IPS DF 6.9 (cell line): ENCODE results near the gene MSL1.
"Not testable (repeated sequence)": the region's sequence is repeated elsewhere in the genome, so short reads cannot be mapped to it uniquely, and the experiment has no call there.

Experiments
- DNase-seq: peaks from one replicate; pipeline ENCODE4 v3.0.0-alpha.2; 2013; ENCODE audit warnings: low read depth, low spot score
- H3K27ac ChIP-seq: one replicate; pipeline ENCODE4 v1.5.1; 2013; ENCODE audit warnings: low read length, control low read depth
- H3K27me3 ChIP-seq: 2 replicates; pipeline ENCODE4 v1.6.1; 2013; ENCODE audit warnings: mild to moderate bottlenecking, low read length; ENCODE audit not compliant: control insufficient read depth, insufficient read depth
- H3K36me3 ChIP-seq: 2 replicates; pipeline ENCODE4 v1.6.1; 2013; ENCODE audit warnings: low read length; ENCODE audit not compliant: control insufficient read depth, insufficient read depth
- H3K4me1 ChIP-seq: 2 replicates; pipeline ENCODE4 v1.6.1; 2013; ENCODE audit warnings: low read length; ENCODE audit not compliant: control insufficient read depth, insufficient read depth
- H3K4me3 ChIP-seq: 2 replicates; pipeline ENCODE4 v1.5.1; 2013; ENCODE audit warnings: mild to moderate bottlenecking, low read length
- H3K9me3 ChIP-seq: 2 replicates; pipeline ENCODE4 v1.6.1; 2013; ENCODE audit warnings: low read length, inconsistent platforms; ENCODE audit not compliant: control insufficient read depth, insufficient read depth
- WGBS: extraction: QIAGEN DNeasy Blood & Tissue Kit; methylation state at CpG from one replicate; pipeline ENCODE4 v1.1.7; 2013; ENCODE audit warnings: mixed read lengths, missing lambda C conversion rate; ENCODE audit not compliant: insufficient read length, insufficient coverage; 5-methylcytosine and 5-hydroxymethylcytosine counted together

Gene MSL1

DNA sequence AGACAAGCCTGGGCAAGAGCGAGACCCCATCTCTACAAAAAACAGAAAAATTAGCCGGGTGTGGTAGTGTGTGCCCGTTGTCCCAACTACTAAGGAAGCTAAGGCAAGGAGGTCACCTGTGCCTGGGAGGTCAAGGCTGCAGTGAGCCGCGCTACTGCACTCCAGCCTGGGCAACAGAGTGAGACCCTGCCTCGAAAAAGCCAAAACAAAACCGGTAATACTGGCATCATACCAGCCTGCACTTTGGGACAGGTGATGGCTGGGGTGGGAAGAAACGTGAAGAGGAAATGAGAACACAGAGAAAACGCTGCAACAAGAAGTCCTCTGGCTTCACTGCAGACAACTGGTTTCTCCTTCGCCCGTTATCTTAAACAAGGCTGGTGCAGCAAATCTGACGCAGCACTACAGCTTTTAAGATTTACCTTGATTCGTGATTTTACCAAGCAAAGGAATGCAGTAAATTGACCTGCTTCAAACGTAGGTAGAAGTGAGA lies 17.8 kb downstream of the MSL1 start:
- Histone ChIP-seq H3K4me3 (peak overlapping the region; percentile 79; the same call in 1 of the 2 replicates), H3K36me3 (peaks cover 3% of the 10 kb centered on the region; the same call in 1 of the 2 replicates), H3K27ac (no peak overlapping the region), H3K27me3 (no peaks in the 10 kb centered on the region), H3K4me1 (no peaks in the 10 kb centered on the region), H3K9me3 (no peaks in the 10 kb centered on the region)
- WGBS, result no CpG with 5 or more reads among the region's 14 CpGs
- DNase-seq, result no peak

DNA sequence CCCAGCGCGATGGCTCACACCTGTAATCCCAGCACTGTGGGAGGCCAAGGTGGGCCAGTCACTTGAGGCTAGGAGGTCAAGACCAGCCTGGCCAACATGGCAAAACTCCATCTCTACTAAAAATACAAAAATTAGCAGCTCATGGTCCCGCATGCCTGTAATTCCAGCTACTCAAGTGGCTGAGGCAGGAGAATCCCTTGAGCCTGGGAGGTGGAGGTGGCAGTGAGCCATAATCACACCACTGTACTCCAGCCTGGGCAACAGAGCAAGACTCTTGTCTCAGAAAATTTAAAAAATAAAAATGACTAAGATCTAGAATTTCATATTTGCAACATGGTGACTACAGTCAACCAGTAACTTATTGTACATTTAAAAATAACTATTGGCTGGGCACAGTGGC lies 21.4 kb downstream of the MSL1 start:
- not testable (repeated sequence) for H3K4me3 ChIP-seq, H3K36me3 ChIP-seq, DNase-seq, H3K9me3 ChIP-seq, H3K27ac ChIP-seq, H3K4me1 ChIP-seq, H3K27me3 ChIP-seq
- WGBS, result no CpG with 5 or more reads among the region's 3 CpGs

DNA sequence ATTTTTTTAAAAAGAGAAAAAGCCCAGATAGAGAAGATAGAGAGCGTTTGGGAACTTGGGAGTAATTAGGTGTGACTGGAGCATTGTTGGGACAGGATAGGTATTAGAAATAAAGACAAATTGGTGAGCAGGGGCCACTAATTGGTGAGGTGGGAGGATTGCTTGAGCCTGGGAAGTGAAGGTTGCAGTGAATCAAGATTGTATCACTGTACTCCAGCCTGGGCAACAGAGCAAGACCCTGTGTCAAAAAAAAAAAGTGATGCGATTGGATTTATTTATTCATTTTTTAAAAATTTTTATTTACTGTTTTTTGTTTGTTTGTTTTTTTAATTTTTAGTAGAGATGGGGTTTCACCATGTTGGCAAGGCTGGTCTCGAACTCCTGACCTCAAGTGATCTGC lies 23.7 kb downstream of the MSL1 start:
- no peaks in the 10 kb centered on the region for H3K9me3 ChIP-seq
- no peak overlapping the region for H3K27ac ChIP-seq
- H3K4me1 ChIP-seq, result no peaks in the 10 kb centered on the region
- H3K4me3 ChIP-seq, result no peak overlapping the region
- H3K36me3 ChIP-seq, result peaks cover 12% of the 10 kb centered on the region; the same call in 1 of the 2 replicates
- H3K27me3 ChIP-seq, result no peaks in the 10 kb centered on the region
- WGBS, result no CpG with 5 or more reads among the region's 3 CpGs
- DNase-seq, result no peak

DNA sequence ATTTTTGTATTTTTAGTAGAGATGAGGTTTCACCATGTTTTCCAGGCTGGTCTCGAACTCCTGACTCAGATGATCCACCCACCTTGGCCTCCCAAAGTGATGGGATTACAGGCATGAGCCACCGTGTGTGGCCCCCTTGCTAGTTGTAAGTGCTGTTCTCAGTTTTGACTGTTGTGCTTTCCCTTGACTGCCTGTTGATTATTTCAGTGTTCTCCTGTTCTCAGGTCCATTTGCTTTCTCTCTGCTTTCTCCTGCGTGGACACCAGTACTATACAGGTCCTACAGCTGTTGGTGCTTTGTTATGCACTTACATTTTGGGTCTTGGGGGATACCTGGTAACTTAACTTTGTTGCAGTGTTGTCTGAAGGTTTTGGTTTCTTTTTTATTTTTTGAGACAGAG lies 26.8 kb downstream of the MSL1 start:
- Histone ChIP-seq H3K36me3 (peaks cover 13% of the 10 kb centered on the region; the same call in 1 of the 2 replicates), H3K4me1 (no peaks in the 10 kb centered on the region), H3K27ac (no peak overlapping the region), H3K27me3 (no peaks in the 10 kb centered on the region), H3K4me3 (no peak overlapping the region), H3K9me3 (no peaks in the 10 kb centered on the region)
- WGBS, result no CpG with 5 or more reads among the region's 3 CpGs
- DNase-seq, result no peak

DNA sequence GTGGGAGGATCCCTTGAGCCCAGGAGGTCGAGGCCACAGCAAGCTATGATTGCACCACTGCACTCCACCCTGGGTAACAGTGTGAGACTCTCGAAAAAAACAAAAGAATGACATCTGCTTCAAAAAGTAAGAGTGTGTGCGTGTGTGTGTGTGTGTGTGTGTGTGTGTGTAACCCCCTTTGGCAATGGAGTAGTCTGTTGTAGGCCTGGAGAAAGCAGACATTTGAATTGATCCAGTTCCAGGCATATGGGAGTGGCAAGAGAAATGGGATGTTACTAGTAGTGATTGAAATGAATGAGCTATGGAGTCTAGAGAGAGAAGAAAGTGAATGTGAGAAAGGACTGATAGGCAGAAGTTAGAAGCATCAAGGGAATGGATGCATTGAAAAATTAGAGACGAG lies 28.5 kb downstream of the MSL1 start:
- no CpG with 5 or more reads among the region's 4 CpGs for WGBS
- Histone ChIP-seq H3K27ac (no peak overlapping the region), H3K9me3 (no peaks in the 10 kb centered on the region), H3K4me1 (no peaks in the 10 kb centered on the region), H3K27me3 (no peaks in the 10 kb centered on the region), H3K36me3 (peaks cover 13% of the 10 kb centered on the region; the same call in 1 of the 2 replicates), H3K4me3 (no peak overlapping the region)
- no peak for DNase-seq

DNA sequence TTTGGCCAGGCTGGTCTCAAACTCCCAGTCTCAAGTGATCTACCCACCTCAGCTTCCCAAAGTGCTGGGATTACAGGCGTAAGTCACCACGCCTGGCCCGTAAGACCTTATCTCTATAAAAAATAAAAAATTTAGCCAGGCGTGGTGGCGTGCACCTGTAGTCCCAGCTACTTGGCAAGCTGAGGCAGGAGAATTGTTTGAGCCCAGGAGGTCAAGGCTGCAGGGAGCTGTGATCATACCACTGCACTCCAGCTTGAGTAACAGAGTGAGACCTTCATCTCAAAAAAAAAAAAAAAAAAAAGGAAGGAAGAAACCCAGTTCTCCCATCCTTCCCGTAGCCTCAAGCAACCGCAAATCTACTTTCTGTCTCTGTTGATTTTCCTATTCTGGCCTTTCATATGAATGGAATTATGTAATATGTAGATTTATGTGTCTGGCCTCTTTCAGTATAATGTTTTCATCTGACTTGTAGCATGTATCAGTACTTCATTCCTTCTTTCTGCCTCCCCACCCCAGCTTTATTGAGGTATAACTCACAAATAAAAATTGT lies 29.7 kb downstream of the MSL1 start:
- no CpG with 5 or more reads among the region's 7 CpGs for WGBS

DNA sequence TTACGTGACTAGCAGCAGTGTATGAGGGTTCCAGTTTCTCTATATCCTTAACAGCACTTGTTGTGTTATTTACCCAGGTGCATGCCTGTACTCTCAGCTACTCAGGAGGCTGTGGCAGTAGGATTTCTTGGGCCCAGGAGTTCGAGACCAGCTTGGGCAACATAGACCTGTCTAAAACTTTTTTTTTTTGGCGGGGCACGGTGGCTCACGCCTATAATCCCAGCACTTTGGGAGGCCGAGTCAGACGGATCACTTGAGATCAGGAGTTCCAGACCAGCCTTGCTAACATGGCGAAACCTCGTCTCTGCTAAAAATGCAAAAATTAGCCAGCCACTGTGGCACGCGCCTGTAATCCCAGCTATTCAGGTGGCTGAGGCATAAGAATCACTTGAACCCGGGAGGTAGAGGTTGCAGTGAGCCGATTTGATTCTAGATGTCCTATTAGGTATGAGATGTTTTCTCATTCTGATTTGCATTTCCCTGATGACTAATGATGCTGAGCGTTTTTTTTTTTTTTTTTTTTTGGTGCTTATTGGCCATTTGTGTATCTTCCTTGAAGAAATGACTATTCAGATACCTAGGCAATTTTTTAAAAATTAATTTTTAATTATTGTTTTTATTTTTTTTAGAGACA lies 31.9 kb downstream of the MSL1 start:
- Histone ChIP-seq H3K4me3 (no peak overlapping the region), H3K27me3 (no peaks in the 10 kb centered on the region), H3K9me3 (no peaks in the 10 kb centered on the region), H3K4me1 (no peaks in the 10 kb centered on the region), H3K27ac (no peak overlapping the region), H3K36me3 (peaks cover 11% of the 10 kb centered on the region; the same call in 1 of the 2 replicates)
- DNase-seq, result no peak
- no CpG with 5 or more reads among the region's 14 CpGs for WGBS

More for the DNA sequence above, 29.7 kb downstream of the MSL1 start:
- H3K27me3 ChIP-seq, result no peaks in the 10 kb centered on the region
- no peak for DNase-seq
- no peak overlapping the region for H3K27ac ChIP-seq
- no peaks in the 10 kb centered on the region for H3K9me3 ChIP-seq
- no peak overlapping the region for H3K4me3 ChIP-seq
- H3K4me1 ChIP-seq, result no peaks in the 10 kb centered on the region
- peaks cover 13% of the 10 kb centered on the region; the same call in 1 of the 2 replicates for H3K36me3 ChIP-seq

DNA sequence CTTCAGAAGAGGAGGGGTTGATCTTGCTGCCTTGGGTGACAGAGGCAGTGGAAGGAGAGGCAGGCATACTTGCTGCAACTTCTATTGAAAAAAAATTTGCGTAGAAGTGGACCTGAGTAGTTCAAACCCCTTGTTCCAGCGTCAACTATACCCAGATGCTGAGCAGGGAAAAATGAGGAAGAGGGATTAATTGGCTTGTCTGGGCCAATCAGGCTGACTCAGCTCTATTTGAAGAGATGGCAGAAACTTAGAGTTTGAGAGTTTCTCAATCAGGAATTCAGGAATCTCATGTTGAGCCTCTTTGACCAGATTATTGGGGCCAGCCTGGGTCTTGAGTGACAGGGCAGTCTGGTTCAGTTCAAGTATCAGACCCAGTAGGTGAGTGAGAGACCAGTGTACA lies 36.2 kb downstream of the MSL1 start:
- no peaks in the 10 kb centered on the region for H3K9me3 ChIP-seq
- H3K27me3 ChIP-seq, result no peaks in the 10 kb centered on the region
- H3K4me3 ChIP-seq, result no peak overlapping the region
- H3K4me1 ChIP-seq, result no peaks in the 10 kb centered on the region
- DNase-seq, result no peak
- no CpG with 5 or more reads among the region's 2 CpGs for WGBS
- peaks cover 13% of the 10 kb centered on the region; the same call in 1 of the 2 replicates for H3K36me3 ChIP-seq
- H3K27ac ChIP-seq, result no peak overlapping the region

DNA sequence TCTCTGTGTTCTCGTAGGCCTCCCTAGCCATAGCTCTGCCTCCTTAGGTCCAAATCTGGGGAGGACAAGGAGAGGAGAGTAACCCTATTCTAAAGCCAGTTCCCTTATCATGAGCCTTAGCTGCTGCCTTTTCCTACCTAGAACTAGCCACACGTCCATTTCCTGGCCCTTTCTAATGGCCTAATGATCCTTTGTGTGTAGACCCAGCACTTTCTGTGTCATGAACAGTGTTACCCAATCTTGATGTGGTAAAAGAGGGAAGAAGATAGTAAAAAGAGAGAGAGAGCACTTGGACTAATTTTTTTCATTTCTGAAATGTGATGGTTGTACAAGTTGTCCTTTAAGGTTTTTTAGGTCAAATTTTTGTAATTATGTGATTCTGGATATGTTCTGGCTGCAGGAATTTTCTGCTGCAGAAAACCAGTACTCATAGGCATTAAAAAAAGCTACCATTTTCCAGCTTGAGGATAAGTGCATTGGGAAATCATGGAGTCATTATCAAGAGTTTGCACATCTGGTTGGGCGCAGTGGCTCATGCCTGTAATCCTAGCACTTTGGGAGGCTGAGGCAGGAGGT lies 36.8 kb downstream of the MSL1 start:
- no peak for DNase-seq
- Histone ChIP-seq H3K9me3 (no peaks in the 10 kb centered on the region), H3K27me3 (no peaks in the 10 kb centered on the region), H3K4me1 (no peaks in the 10 kb centered on the region), H3K27ac (no peak overlapping the region), H3K36me3 (peaks cover 18% of the 10 kb centered on the region; the same call in 1 of the 2 replicates), H3K4me3 (no peak overlapping the region)
- WGBS, result no CpG with 5 or more reads among the region's 3 CpGs

DNA sequence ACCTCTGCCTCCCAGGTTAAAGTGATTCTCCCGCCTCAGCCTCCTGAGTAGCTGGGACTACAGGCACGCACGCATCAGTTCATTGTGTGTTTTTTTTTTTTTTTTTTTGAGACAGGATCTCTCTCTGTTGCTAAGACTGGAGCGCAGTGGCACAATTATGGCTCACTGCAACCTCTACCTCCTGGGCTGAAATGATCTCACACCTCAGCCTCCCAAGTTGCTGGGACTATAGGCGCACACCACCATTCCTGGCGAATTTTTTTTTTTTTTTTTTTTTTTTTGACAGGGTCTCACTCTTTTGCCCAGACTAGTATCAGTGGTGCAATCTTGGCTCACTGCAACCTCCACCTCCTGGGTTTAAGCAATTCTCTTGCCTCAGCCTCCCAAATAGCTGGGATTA lies 37.7 kb downstream of the MSL1 start:
- H3K36me3 ChIP-seq, result peaks cover 18% of the 10 kb centered on the region; the same call in 1 of the 2 replicates
- WGBS, result no CpG with 5 or more reads among the region's 6 CpGs

More for the DNA sequence above, 37.7 kb downstream of the MSL1 start:
- Histone ChIP-seq H3K27ac (no peak overlapping the region), H3K4me1 (no peaks in the 10 kb centered on the region), H3K27me3 (no peaks in the 10 kb centered on the region), H3K9me3 (no peaks in the 10 kb centered on the region), H3K4me3 (no peak overlapping the region)
- DNase-seq, result no peak
